PC-3 (cell line): ENCODE data around the gene S100A3.

Source experiments
- EZH2 ChIP-seq: fragments of 300-600 bp; sonication (generic); IDR thresholded peaks from one replicate; pipeline ENCODE4 v1.6.1; 2017; ENCODE audit warnings: antibody characterized with exemption, mild to moderate bottlenecking, low read length; ENCODE audit not compliant: unreplicated experiment
- TF ChIP-seq, protein P1 (sequence below): fragments of 300-600 bp; sonication (generic); conservative IDR thresholded peaks from 2 replicates; pipeline ENCODE4 v1.5.1; 2017; ENCODE audit warnings: antibody characterized with exemption, low read depth, mild to moderate bottlenecking, low read length

DNA sequence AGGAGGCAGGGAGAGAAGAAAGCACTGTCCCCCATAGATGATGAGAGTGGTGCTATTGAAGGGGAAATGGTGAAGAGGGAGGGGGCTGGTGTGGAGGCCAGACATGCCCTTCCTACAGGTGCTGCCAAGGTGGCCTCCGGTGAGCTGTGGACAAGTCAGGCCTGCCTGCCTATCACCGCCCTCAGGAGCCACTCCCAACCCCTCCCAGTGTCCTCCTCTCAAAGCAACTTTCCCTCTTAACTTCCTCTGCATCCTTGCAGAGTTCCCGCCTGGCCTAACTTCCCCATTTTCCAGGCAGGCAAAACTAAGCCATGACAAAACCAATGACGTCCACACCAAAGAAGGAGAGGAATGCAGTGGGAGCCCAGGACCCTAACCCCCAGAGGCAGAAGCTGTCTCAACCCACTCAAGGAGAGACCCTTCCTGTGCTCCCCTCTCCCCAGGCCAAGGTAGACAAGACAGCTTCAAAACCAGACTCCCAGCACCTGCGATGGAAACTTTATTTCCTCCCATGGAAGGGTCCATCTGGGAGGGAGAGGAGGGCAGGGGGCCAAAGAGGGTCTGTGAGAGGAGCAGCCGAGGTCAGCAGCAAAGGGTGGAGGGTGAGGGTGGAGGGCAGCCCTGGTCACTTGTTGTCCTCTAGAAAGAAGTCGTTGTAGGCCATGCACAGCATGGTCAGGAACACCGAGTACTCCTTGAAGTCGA, 12.2 kb downstream of the S100A3 start:
- TF ChIP-seq, protein P1, sequence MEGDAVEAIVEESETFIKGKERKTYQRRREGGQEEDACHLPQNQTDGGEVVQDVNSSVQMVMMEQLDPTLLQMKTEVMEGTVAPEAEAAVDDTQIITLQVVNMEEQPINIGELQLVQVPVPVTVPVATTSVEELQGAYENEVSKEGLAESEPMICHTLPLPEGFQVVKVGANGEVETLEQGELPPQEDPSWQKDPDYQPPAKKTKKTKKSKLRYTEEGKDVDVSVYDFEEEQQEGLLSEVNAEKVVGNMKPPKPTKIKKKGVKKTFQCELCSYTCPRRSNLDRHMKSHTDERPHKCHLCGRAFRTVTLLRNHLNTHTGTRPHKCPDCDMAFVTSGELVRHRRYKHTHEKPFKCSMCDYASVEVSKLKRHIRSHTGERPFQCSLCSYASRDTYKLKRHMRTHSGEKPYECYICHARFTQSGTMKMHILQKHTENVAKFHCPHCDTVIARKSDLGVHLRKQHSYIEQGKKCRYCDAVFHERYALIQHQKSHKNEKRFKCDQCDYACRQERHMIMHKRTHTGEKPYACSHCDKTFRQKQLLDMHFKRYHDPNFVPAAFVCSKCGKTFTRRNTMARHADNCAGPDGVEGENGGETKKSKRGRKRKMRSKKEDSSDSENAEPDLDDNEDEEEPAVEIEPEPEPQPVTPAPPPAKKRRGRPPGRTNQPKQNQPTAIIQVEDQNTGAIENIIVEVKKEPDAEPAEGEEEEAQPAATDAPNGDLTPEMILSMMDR: no peak
- no peak for TF ChIP-seq EZH2
